Measurements from ENCODE around the gene MPHOSPH8. TPM values are rescaled to one million over a fixed set of nuclear protein-coding genes. Genes with fewer than 3 reads are reported as not detected.

MPHOSPH8 gene
- polyA plus RNA-seq, 3 donors: 2.1 to 13.5 (median 5.3) TPM

GRCh38 chr13:19643652-19644051, 10.2 kb downstream of the MPHOSPH8 start:
- Mint-ChIP-seq H3K9me3 (peaks cover 0 to 3% (median 0%) of the 10 kb centered on the region in 7 donors), H3K36me3 (peaks cover 54 to 62% of the 10 kb centered on the region in 2 donors), H3K4me1 (no peaks in the 10 kb centered on the region), H3K4me3 (no peak overlapping the region), H3K27ac (no peak overlapping the region), H3K27me3 (ENCODE audit: low read depth in 3 of 3) (no peaks in the 10 kb centered on the region)
- H3K9me3 ChIP-seq (replicated peaks in 1 of 2; ENCODE audit: control insufficient read depth in 1 of 2, insufficient read depth in 1 of 2, low read length in 2 of 2): no peaks in the 10 kb centered on the region
- H3K27me3 ChIP-seq (ENCODE audit: control insufficient read depth in 2 of 2, insufficient read depth in 2 of 2, low read length in 2 of 2): no peaks in the 10 kb centered on the region
- no peak for DNase-seq
- no peak overlapping the region for H2AFZ ChIP-seq (ENCODE audit: insufficient read depth, low read depth, low read length, poor library complexity, severe bottlenecking)
- H4K20me1 ChIP-seq (ENCODE audit: insufficient read depth, low read length): peaks cover 49% of the 10 kb centered on the region
- WGBS (ENCODE audit: insufficient coverage): 95% methylated on average over 3 of the region's 3 CpGs
- no peaks in the 10 kb centered on the region for H3K4me1 ChIP-seq (ENCODE audit: control insufficient read depth in 1 of 2, insufficient read depth in 2 of 2, low read length in 2 of 2)
- H3K79me2 ChIP-seq (ENCODE audit: insufficient read depth, low read length): peaks cover 61% of the 10 kb centered on the region
- H3K27ac ChIP-seq (ENCODE audit: low read depth in 1 of 2, low read length in 2 of 2): no peak overlapping the region
- no peak overlapping the region for H3K9ac ChIP-seq (ENCODE audit: insufficient read depth, low read length, poor library complexity, severe bottlenecking)
- peaks cover 52 to 65% of the 10 kb centered on the region in 2 donors for H3K36me3 ChIP-seq (replicated peaks in 1 of 2; ENCODE audit: control insufficient read depth in 1 of 2, insufficient read depth in 2 of 2, low read length in 2 of 2)
- H3K4me3 ChIP-seq (replicated peaks in 1 of 3; ENCODE audit: low read depth in 2 of 3, low read length in 3 of 3): no peak overlapping the region
- H3K4me2 ChIP-seq (replicated peaks; ENCODE audit: extremely low read depth, low read length, poor library complexity, severe bottlenecking): no peak overlapping the region
- intact Hi-C loops (cut with micrococcal nuclease): no loop called here
- no peak for TF ChIP-seq CTCF (IDR thresholded peaks at IDR 0.05)

GRCh38 chr13:19645000-19645399, 11.5 kb downstream of the MPHOSPH8 start:
- H3K79me2 ChIP-seq (ENCODE audit: insufficient read depth, low read length): peaks cover 48% of the 10 kb centered on the region
- H2AFZ ChIP-seq (ENCODE audit: insufficient read depth, low read depth, low read length, poor library complexity, severe bottlenecking): no peak overlapping the region
- no peaks in the 10 kb centered on the region for H3K27me3 ChIP-seq (ENCODE audit: control insufficient read depth in 2 of 2, insufficient read depth in 2 of 2, low read length in 2 of 2)
- peaks cover 0 to 3% (median 0%) of the 10 kb centered on the region in 7 donors for H3K9me3 Mint-ChIP-seq
- TF ChIP-seq CTCF (IDR thresholded peaks at IDR 0.05): no peak
- H3K4me1 Mint-ChIP-seq: no peaks in the 10 kb centered on the region
- no peak overlapping the region for H3K4me2 ChIP-seq (replicated peaks; ENCODE audit: extremely low read depth, low read length, poor library complexity, severe bottlenecking)
- H3K4me3 ChIP-seq (replicated peaks in 1 of 3; ENCODE audit: low read depth in 2 of 3, low read length in 3 of 3): no peak overlapping the region
- H3K9ac ChIP-seq (ENCODE audit: insufficient read depth, low read length, poor library complexity, severe bottlenecking): no peak overlapping the region
- H3K36me3 Mint-ChIP-seq: peaks cover 63 to 69% of the 10 kb centered on the region in 2 donors
- H3K27ac ChIP-seq (ENCODE audit: low read depth in 1 of 2, low read length in 2 of 2): no peak overlapping the region
- no peaks in the 10 kb centered on the region for H3K4me1 ChIP-seq (ENCODE audit: control insufficient read depth in 1 of 2, insufficient read depth in 2 of 2, low read length in 2 of 2)
- H3K27me3 Mint-ChIP-seq (ENCODE audit: low read depth in 3 of 3): no peaks in the 10 kb centered on the region
- peak overlapping the region in 1 of 7 donors; percentile 44 for H3K27ac Mint-ChIP-seq
- H3K4me3 Mint-ChIP-seq: no peak overlapping the region
- H3K36me3 ChIP-seq (replicated peaks in 1 of 2; ENCODE audit: control insufficient read depth in 1 of 2, insufficient read depth in 2 of 2, low read length in 2 of 2): peaks cover 66 to 78% of the 10 kb centered on the region in 2 donors
- no peak for DNase-seq
- no peaks in the 10 kb centered on the region for H3K9me3 ChIP-seq (replicated peaks in 1 of 2; ENCODE audit: control insufficient read depth in 1 of 2, insufficient read depth in 1 of 2, low read length in 2 of 2)
- peaks cover 36% of the 10 kb centered on the region for H4K20me1 ChIP-seq (ENCODE audit: insufficient read depth, low read length)
- 100% methylated on average over 1 of the region's 2 CpGs for WGBS (ENCODE audit: insufficient coverage)
- intact Hi-C loops (cut with micrococcal nuclease): no loop called here

All from CD14-positive monocyte (primary cell).